Measurements from ENCODE around the gene HOXA11. TPM values are rescaled to one million over a fixed set of nuclear protein-coding genes. Genes with fewer than 3 reads are reported as not detected.

Gene HOXA11
- total RNA-seq, 1 experiment from 2014 or later = not detected

GRCh38 chr7:27204851-27205322, 19.9 kb upstream of the HOXA11 start:
- H2BK120ac ChIP-seq (ENCODE audit: low read depth, low read length, poor library complexity, severe bottlenecking) = no peak overlapping the region
- no peaks in the 10 kb centered on the region for H3K9me3 ChIP-seq (ENCODE audit: control insufficient read depth, low read depth, low read length)
- Mint-ChIP-seq H3K4me3 (peak overlapping the region in 1 of 2 experiments; percentile 61; a peak in 2 of 5 replicates), H3K27ac (no peak overlapping the region), H3K9me3 (peaks cover 7 to 8% of the 10 kb centered on the region in 2 experiments; a peak in 4 of 5 replicates), H3K36me3 (ENCODE audit: insufficient read depth in 1 of 3, low read depth in 3 of 3) (peaks cover 0 to 2% (median 0%) of the 10 kb centered on the region in 3 experiments; a peak in 1 of 7 replicates), H3K4me1 (peaks cover 8 to 18% of the 10 kb centered on the region in 2 experiments; a peak in 3 of 4 replicates), H3K27me3 (ENCODE audit: low read depth) (peaks cover 98% of the 10 kb centered on the region)
- H3K27me3 ChIP-seq (ENCODE audit: insufficient read depth, low read length) = peaks cover 98% of the 10 kb centered on the region
- H4K5ac ChIP-seq (ENCODE audit: insufficient read length, low read depth, low read length) = no peak overlapping the region
- DNase-seq = peak; percentile 46
- no peak overlapping the region for H2BK12ac ChIP-seq (ENCODE audit: insufficient read length, low read depth, low read length)
- no peak overlapping the region for H2BK20ac ChIP-seq (ENCODE audit: low read depth, low read length, poor library complexity, severe bottlenecking)
- H3K14ac ChIP-seq (ENCODE audit: insufficient read depth, low read length) = no peak overlapping the region
- H3K56ac ChIP-seq (ENCODE audit: insufficient read length, low read depth, low read length) = no peak overlapping the region
- H3K4me2 ChIP-seq (ENCODE audit: insufficient read depth, insufficient read length, low read length) = no peak overlapping the region
- H3K27ac ChIP-seq (ENCODE audit: insufficient read length, low read depth, low read length) = no peak overlapping the region
- no peak for TF ChIP-seq CTCF (conservative IDR thresholded peaks at IDR 0.05)
- H3K23ac ChIP-seq (ENCODE audit: insufficient read length, low read depth, low read length) = no peak overlapping the region
- no peak overlapping the region for H2AFZ ChIP-seq (ENCODE audit: low read length)
- H3K4ac ChIP-seq (ENCODE audit: low read depth, low read length) = no peak overlapping the region
- H3K79me2 ChIP-seq (ENCODE audit: insufficient read depth, low read length) = no peaks in the 10 kb centered on the region
- H3K18ac ChIP-seq (ENCODE audit: insufficient read length, low read depth, low read length) = no peak overlapping the region
- H2BK5ac ChIP-seq (ENCODE audit: insufficient read length, low read length) = no peak overlapping the region
- H3K4me1 ChIP-seq (ENCODE audit: insufficient read depth, low read length) = no peaks in the 10 kb centered on the region
- H3K23me2 ChIP-seq (ENCODE audit: insufficient read length, low read depth, low read length, poor library complexity, severe bottlenecking) = no peaks in the 10 kb centered on the region
- H2BK15ac ChIP-seq (ENCODE audit: low read depth, low read length) = no peak overlapping the region
- H4K91ac ChIP-seq (ENCODE audit: insufficient read length, low read depth, low read length) = no peak overlapping the region
- no peaks in the 10 kb centered on the region for H4K20me1 ChIP-seq (ENCODE audit: control insufficient read depth, insufficient read depth, insufficient read length)
- H3T11ph ChIP-seq (ENCODE audit: low read length) = no peak overlapping the region
- WGBS (ENCODE audit: extremely low coverage, insufficient read length, low lambda C conversion rate) = no CpG with 5 or more reads among the region's 41 CpGs
- H2AK5ac ChIP-seq (ENCODE audit: insufficient read length, low read length) = no peak overlapping the region
- H3K9ac ChIP-seq (ENCODE audit: extremely low read depth, insufficient read length, low read length) = no peak overlapping the region
- no peak overlapping the region for H4K8ac ChIP-seq (replicated peaks; ENCODE audit: insufficient read length, low read depth, low read length)
- H3K79me1 ChIP-seq (ENCODE audit: insufficient read depth, low read depth, low read length, poor library complexity, severe bottlenecking) = no peaks in the 10 kb centered on the region

Measured in H9 (cell line).